KOPT-K1 (cell line): ENCODE measurements around the gene PPP1R26.
"Not testable (repeated sequence)": the region's sequence is repeated elsewhere in the genome, so short reads cannot be mapped to it uniquely, and the experiment has no call there.

Source experiments
- H3K27ac ChIP-seq: fragments of 200-600 bp; sonication (generic); 2 replicates; pipeline ENCODE4 v1.5.1; 2016; ENCODE audit warnings: antibody characterized with exemption, mild to moderate bottlenecking, low read depth, low read length; ENCODE audit not compliant: poor library complexity, severe bottlenecking
- H3K36me3 ChIP-seq: fragments of 200-600 bp; sonication (generic); 2 replicates; pipeline ENCODE4 v1.5.1; 2017; ENCODE audit warnings: antibody characterized with exemption, mild to moderate bottlenecking, low read length, moderate library complexity; ENCODE audit not compliant: insufficient read depth
- H3K9me3 ChIP-seq: fragments of 200-600 bp; sonication (generic); 2 replicates; pipeline ENCODE4 v1.5.1; 2017; ENCODE audit warnings: antibody characterized with exemption, low read length, mild to moderate bottlenecking; ENCODE audit not compliant: insufficient read depth, poor library complexity, severe bottlenecking

The PPP1R26 gene, protein sequence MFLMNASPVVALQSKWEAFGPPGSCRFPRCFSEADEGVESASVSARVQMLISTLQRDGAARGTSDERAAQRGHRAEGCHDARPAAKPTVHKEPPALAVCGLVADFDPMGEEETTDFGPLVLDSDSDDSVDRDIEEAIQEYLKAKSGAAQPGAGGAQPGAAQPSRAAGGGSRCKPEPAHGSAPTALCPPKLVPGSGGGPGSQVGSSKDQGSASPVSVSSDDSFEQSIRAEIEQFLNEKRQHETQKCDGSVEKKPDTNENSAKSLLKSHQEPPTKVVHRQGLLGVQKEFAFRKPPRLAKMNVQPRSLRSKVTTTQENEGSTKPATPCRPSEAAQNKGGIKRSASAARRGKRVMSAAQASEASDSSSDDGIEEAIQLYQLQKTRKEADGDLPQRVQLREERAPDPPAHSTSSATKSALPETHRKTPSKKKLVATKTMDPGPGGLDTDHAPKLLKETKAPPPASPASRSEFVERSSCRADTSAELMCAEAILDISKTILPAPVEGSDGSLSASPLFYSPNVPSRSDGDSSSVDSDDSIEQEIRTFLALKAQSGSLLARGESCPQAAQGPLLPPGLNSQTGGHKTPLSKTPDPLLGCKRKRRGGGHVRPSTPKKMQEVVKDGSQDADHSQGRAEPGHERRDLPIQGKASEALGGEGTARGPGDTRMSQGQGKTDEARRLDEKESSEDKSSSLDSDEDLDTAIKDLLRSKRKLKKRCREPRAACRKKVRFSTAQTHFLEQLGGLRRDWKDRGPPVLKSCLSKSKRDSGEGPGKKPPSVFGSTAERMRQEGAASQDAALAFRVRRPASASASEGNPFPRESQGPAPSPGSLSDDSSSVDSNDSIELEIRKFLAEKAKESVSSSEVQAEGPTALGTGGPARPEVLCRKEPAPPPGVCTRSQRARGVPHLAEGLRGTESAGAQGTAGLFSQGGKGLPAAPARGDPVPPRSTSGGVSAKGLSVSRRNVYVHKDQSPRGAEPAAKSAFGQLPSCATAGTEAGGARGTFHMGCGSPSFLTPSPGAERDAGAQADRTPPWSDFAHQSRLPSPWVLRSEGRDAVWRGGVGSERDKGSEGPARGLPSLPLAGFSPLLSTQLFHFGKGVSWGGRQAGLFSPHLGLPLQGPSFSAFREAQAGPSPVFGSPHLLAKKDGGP (N-terminal part only)

DNA sequence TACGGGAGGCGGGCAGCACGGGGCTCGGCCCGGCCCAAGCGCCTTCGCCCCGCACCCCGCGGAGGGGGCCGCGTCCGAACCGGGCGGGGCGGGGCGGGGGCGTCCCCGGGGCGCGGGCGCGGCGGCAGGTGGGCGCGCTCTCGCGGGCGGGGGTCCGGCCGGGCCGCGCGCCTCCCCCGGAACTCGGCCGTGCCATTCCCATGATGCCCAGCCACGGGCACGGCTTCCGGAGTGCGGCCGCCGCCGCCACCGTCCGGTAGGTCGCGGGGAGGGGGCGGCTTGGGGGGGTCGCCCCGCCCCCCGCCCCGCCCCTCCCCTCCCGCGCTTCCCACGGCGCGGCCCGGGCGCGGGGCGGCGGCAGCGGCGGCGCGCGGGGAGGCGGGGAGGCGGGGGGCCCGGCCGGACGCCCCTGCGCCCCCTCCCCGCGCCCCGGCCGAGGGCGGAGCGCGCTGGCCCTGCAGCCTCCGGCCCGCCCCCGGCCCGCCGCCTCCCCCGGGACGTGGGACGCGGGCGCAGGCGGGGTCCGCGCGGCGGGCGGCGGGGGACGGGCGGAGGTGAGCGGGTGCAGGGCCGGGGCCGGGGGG is at the start of gene PPP1R26:
TSS of gene PPP1R26 (plus strand) at position 314 of the 584 bp plus-strand sequence. CDS start 4,729 bp downstream, outside the sequence.
- H3K36me3 ChIP-seq = no peaks in the 10 kb centered on the region
- H3K27ac ChIP-seq = no peak within 1 kb of the TSS
- no peaks in the 10 kb centered on the region for H3K9me3 ChIP-seq

GRCh38 chr9:135437259-135437658 is 42.3 kb upstream of the PPP1R26 start:
- no peak overlapping the region for H3K27ac ChIP-seq
- no peaks in the 10 kb centered on the region for H3K36me3 ChIP-seq
- no peaks in the 10 kb centered on the region for H3K9me3 ChIP-seq

DNA sequence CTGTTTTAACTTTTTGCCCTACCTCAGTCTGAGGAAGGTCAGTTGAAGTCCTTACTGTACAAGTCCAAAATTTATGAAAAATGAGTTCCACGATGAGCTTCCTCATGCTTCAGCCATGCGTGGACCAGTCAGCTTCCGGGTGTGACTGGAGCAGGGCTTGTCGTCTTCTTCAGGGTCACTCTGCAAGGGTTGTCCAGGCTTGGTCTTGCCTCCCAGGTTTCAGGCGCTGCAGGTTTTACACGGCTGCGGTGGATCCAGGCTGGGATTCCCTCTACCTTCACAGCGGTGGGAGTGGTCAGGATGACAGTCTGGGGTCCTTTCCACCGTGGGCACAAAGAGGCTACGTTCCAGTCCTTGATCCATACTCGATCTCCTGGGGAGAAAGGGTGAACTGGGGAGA is 41.9 kb upstream of the PPP1R26 start:
- H3K36me3 ChIP-seq, H3K9me3 ChIP-seq, H3K27ac ChIP-seq: not testable (repeated sequence)

DNA sequence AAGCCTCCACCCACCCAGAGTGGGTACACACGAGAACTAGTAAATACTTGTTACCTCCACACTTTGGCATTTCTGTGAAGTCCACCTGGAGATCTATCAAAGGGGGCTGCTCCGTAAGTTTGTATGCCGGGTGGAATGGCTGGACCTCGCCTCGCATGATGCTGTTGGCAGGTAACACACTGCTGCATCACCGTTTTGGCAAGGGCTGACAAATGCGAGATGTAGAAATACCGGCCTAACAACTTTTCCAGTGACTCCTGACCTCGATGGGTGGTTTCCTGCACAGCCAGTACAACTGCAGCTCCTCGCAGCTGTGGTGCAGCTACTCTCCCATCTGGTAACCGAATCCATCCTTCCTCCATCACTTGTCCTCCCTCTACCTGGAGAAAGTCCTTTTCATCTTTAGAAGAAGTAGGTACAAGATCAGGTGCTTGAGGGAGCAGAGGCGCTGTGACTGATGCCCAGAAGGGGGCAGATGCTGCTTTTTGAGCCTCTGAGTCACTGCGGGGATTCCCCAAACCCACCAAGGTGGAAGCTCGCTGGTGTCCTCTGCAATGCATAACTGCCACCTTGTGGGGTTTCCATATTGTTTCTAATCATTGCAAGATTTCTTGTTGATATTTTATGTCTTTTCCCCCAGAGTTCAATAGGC is 40.9 kb upstream of the PPP1R26 start:
- not testable (repeated sequence) for H3K36me3 ChIP-seq, H3K27ac ChIP-seq, H3K9me3 ChIP-seq

DNA sequence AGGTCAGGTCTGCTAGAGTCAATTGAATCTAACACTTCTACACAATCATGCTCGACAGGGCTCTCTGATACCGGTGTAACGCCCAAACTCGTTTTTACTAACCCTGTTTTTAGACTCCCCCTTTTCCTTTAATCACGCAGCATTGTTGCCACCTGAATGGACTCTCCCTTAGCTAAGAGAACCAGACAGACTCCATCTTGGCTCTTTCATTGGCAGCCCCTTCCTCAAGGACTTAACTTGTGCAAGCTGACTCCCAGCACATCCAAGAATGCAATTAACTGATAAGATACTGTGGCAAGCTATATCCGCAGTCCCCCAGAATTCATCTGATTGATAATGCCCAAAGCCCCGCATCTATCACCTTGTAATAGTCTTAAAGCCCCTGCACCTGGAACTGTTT is 40.1 kb upstream of the PPP1R26 start:
- not testable (repeated sequence) for H3K36me3 ChIP-seq, H3K27ac ChIP-seq, H3K9me3 ChIP-seq

GRCh38 chr9:135439916-135440315 is 39.7 kb upstream of the PPP1R26 start:
- Histone ChIP-seq H3K36me3 (no peaks in the 10 kb centered on the region), H3K27ac (no peak overlapping the region), H3K9me3 (no peaks in the 10 kb centered on the region)

DNA sequence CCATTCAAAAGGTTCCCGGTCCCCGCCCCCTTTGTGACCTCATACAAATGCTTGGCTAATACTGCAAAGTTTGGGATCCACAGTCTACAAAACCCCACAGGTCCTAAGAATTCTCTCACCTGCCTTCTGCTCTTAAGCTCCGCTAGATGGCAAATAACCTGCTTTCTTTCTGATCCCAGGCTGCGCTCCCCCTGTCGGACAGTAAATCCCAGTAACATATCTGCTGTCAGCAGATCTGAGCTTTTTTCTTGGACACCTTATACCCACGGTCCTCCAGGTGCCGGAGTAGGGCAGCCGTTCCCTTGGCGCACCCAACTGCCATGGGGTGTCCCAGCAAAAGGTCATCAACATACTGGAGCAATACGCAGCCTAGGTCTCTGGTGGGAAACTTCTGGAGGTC is 39.0 kb upstream of the PPP1R26 start:
- no peaks in the 10 kb centered on the region for H3K9me3 ChIP-seq
- H3K36me3 ChIP-seq = no peaks in the 10 kb centered on the region
- H3K27ac ChIP-seq = no peak overlapping the region

DNA sequence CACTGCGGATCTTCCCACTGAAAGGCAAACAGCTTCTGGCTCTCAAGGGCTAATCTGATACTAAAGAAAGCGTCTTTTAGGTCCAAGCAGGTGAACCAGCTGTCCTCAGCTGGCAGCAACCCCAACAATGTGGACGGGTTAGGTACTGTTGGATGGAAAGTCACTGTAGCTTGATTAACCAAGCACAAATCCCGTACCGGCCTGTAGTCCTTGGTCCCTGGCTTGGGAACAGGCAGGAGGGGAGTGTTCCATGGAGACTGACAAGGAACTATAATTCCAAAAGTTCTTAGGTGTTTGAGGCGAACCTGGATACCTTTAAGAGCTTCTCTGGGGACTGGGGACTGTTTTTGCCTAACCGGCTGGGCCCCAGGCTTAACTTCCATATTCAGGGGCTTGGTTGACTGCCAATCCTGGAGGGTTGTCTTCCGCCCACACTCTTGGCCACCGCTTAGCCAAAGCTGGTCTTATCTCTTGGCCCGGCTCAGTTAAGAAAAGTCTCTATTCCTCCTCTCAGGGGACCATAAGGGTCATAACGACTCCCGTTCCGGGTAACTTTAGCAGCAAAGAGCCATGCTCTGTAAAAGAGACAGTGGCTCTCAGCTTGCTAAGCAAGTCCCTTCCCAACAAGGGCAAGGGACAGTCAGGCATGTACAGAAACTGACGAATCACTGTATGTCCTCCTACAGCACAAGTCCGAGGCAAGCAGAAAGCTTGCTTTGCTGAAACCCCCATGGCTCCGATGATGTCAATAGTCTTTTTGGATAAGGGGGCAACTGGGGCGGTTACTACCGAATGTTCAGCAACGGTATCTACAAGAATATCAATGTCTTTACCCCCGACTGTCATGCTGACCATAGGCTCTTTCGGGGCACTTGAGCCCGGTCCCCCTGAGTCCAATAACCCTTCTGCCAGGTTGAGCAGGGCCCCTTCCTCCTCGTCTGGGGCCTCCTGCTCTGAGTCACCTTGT is 38.2 kb upstream of the PPP1R26 start:
- not testable (repeated sequence) for H3K36me3 ChIP-seq, H3K27ac ChIP-seq

DNA sequence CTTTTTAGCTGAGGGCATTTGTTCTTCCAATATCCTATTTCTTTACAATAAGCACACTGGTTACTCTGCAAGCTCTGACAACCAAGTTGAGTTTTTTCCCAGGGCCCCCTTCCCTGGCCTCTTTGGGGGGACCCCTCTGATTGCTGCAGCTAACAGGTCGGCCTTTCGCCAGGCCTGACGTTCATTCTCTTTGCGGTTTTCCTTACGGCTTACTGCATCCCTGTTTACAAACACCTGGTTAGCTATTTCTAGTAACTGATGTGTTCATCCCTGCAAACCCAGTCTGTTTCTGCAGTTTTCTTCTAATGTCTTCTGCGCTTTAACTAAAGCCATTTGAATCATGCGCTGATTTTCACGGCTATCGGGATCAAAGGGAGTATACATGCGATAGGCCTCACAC is 37.5 kb upstream of the PPP1R26 start:
- H3K9me3 ChIP-seq = no peaks in the 10 kb centered on the region
- H3K36me3 ChIP-seq = no peaks in the 10 kb centered on the region
- no peak overlapping the region for H3K27ac ChIP-seq

More for the DNA sequence above, 38.2 kb upstream of the PPP1R26 start:
- not testable (repeated sequence) for H3K9me3 ChIP-seq

- Histone ChIP-seq H3K9me3 (no peaks in the 10 kb centered on the region), H3K27ac (no peak overlapping the region), H3K36me3 (no peaks in the 10 kb centered on the region)
Observed at GRCh38 chr9:135443797-135444425, 35.7 kb upstream of the PPP1R26 start.

GRCh38 chr9:135447126-135447525 is 32.5 kb upstream of the PPP1R26 start:
- no peak overlapping the region for H3K27ac ChIP-seq

DNA sequence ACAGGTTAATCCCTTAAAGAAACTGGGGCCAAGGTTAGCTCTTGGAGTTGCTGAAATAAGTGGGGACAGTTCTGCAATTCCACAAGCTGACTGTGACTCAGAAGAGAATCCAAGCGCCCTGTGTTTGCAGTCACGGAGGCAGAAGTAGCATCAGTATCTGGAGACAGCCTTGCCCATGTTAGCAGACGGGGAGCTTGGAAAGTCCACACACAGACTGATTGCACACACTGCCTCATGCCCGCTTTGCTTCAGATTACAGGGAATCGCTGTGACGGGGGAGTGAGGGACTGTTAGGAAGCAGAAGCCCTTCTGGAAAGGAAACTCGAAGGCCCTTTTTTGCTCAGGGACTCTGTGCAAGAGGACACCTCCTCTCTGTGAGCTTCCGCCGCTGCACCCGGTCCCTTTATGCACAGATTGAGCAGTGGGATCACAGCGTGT is 30.9 kb upstream of the PPP1R26 start:
- no peak overlapping the region for H3K27ac ChIP-seq
- H3K9me3 ChIP-seq = no peaks in the 10 kb centered on the region
- no peaks in the 10 kb centered on the region for H3K36me3 ChIP-seq

More at GRCh38 chr9:135447126-135447525, 32.5 kb upstream of the PPP1R26 start:
- no peaks in the 10 kb centered on the region for H3K36me3 ChIP-seq
- no peaks in the 10 kb centered on the region for H3K9me3 ChIP-seq

DNA sequence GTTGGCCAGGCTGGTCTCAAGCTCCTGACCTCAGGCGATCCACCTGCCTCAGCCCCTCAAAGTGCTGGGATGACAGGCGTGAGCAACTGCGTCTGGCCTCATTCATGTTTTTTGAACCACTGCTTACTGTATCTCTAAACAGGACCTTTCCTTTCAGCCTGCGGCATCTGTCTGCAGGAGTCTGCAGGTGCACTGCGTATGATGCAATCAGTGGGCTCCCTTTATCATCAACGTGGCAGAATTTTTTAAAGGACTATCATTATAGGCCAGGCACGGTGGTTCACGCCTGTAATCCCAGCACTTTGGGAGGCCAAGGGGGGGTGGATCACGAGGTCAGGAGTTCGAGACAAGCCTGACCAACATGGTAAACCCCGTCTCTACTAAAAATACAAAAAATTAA is 30.1 kb upstream of the PPP1R26 start:
- H3K36me3 ChIP-seq, H3K27ac ChIP-seq, H3K9me3 ChIP-seq: not testable (repeated sequence)
